HL-60 (cell line): Measurements from ENCODE around the gene EPB41L4B.

Experiments used
- CTCF ChIP-seq: IDR thresholded peaks from one replicate; pipeline ENCODE4 v1.5.1; 2011; ENCODE audit warnings: low read length, control low read depth, inconsistent platforms; ENCODE audit not compliant: insufficient read depth
- GABPA ChIP-seq: IDR thresholded peaks from 2 replicates; pipeline ENCODE4 v1.6.1; 2012; ENCODE audit warnings: low read depth
- POLR2AphosphoS5 ChIP-seq: IDR thresholded peaks from 2 replicates; pipeline ENCODE4 v1.6.1; 2012; ENCODE audit warnings: low read depth
- REST ChIP-seq: IDR thresholded peaks from 2 replicates; pipeline ENCODE4 v1.6.1; 2012; ENCODE audit warnings: low read depth; ENCODE audit not compliant: insufficient replicate concordance
- SPI1 ChIP-seq: IDR thresholded peaks from 2 replicates; pipeline ENCODE4 v1.6.1; 2012; ENCODE audit warnings: low read depth, mild to moderate bottlenecking, borderline replicate concordance

- no peak for TF ChIP-seq CTCF
- no peak for TF ChIP-seq POLR2AphosphoS5
- no peak for TF ChIP-seq REST
- TF ChIP-seq SPI1: no peak
- no peak for TF ChIP-seq GABPA
Observed at GRCh38 chr9:109171926-109172325, 148.9 kb downstream of the EPB41L4B start.
